GM12878 (cell line): Measurements from ENCODE around the gene CBLIF. TPM values are rescaled to one million over a fixed set of nuclear protein-coding genes. Genes with fewer than 3 reads are reported as not detected.

Experiments
- ATAC-seq: fragments of 200-7000 bp; cut with Tn5 transposase; 3 replicates; pipeline ENCODE4 v1.9.1; 2020; ENCODE audit warnings: mild to moderate bottlenecking, moderate library complexity
- Bru-seq: library from RNA; stranded (reverse); fragments of 400-500 nt; gene quantifications from one replicate; lab custom pipeline; 2021; lab: Mats Ljungman, UMichigan
- BruChase-seq, 2 experiments: library from RNA; stranded (reverse); fragments of 400-500 nt; gene quantifications; one replicate each; lab custom pipeline; 2021; lab: Mats Ljungman, UMichigan
- BruUV-seq: library from RNA; stranded (reverse); fragments of 400-500 nt; replicated peaks from 2 replicates; lab custom pipeline; 2021; lab: Mats Ljungman, UMichigan
- CTCF ChIA-PET: fragments of 300-600 bp; sonication (Branson Sonifier 250); formaldehyde crosslinking; extraction: SDS; loops from one replicate; lab custom pipeline; 2021; ENCODE audit warnings: inconsistent platforms; lab: Yijun Ruan, JAX
- POLR2A ChIA-PET: fragments of 350-600 bp; formaldehyde crosslinking; extraction: SDS; loops from one replicate; lab custom pipeline; 2021; ENCODE audit warnings: inconsistent platforms; lab: Charles Lee
- RAD21 ChIA-PET: fragments of 300-600 bp; sonication (Branson Sonifier 250); formaldehyde crosslinking; loops from one replicate; lab custom pipeline; 2023; ENCODE audit warnings: antibody characterized with exemption; ENCODE audit not compliant: unreplicated experiment; lab: Charles Lee
- SMC1A ChIA-PET: fragments of 300-600 bp; sonication (Branson Sonifier 250); formaldehyde crosslinking; loops from one replicate; lab custom pipeline; 2023; ENCODE audit not compliant: unreplicated experiment, uncharacterized antibody; lab: Charles Lee
- DNase-seq: peaks from one replicate; pipeline ENCODE4 v3.0.0-alpha.2; 2011; ENCODE audit warnings: low read depth, low spot score
- FAIRE-seq: peaks from 3 replicates; lab custom pipeline; 2011; peaks lifted over from hg19 to GRCh38; lab: Jason Lieb, UNC
- H2AFZ ChIP-seq: 2 replicates; pipeline ENCODE4 v1.6.0; 2011; ENCODE audit warnings: low read depth, low read length, control low read depth; ENCODE audit not compliant: control insufficient read depth
- H3K27ac ChIP-seq: 2 replicates; pipeline ENCODE4 v1.5.1; 2011; ENCODE audit warnings: control low read depth; ENCODE audit not compliant: control insufficient read depth, insufficient read depth
- H3K27me3 ChIP-seq, 2 experiments: replicated peaks in 1 of 2; 2 replicates each; pipeline versions ENCODE4 v1.6.0 to v1.6.1; 2011; ENCODE audit warnings: low read length in 1 of 2; ENCODE audit not compliant: control insufficient read depth in 2 of 2, insufficient read depth in 2 of 2
- H3K36me3 ChIP-seq, 2 experiments: 2 replicates each; pipeline ENCODE4 v1.5.1; 2011; ENCODE audit warnings: low read length in 1 of 2; ENCODE audit not compliant: control insufficient read depth in 2 of 2, insufficient read depth in 2 of 2
- H3K4me1 ChIP-seq: 2 replicates; pipeline ENCODE4 v1.6.1; 2011; ENCODE audit warnings: mild to moderate bottlenecking, low read length, moderate library complexity, mixed read lengths; ENCODE audit not compliant: control insufficient read depth, insufficient read depth
- H3K4me2 ChIP-seq: 2 replicates; pipeline ENCODE4 v1.6.0; 2011; ENCODE audit warnings: control low read depth; ENCODE audit not compliant: control insufficient read depth, insufficient read depth
- H3K4me3 ChIP-seq: fragments of 200-600 bp; sonication (generic); 2 replicates; pipeline ENCODE4 v1.5.1; 2016
- H3K79me2 ChIP-seq: 2 replicates; pipeline ENCODE4 v1.6.0; 2011; ENCODE audit warnings: low read length; ENCODE audit not compliant: control insufficient read depth, insufficient read depth
- H3K9ac ChIP-seq: 2 replicates; pipeline ENCODE4 v1.8.0; 2011; ENCODE audit warnings: low read length, control low read depth, mixed read lengths; ENCODE audit not compliant: control insufficient read depth, insufficient read depth
- H3K9me3 ChIP-seq: replicated peaks from 3 replicates; pipeline ENCODE4 v1.5.1; 2011; ENCODE audit warnings: mild to moderate bottlenecking, low read length; ENCODE audit not compliant: control insufficient read depth, insufficient read depth
- H4K20me1 ChIP-seq: 2 replicates; pipeline ENCODE4 v1.6.0; 2011; ENCODE audit not compliant: control insufficient read depth, insufficient read depth
- CREB1 ChIP-seq: IDR thresholded peaks from 2 replicates; pipeline ENCODE4 v1.6.1; 2012; ENCODE audit warnings: low read depth, mild to moderate bottlenecking, inconsistent platforms
- MEF2B ChIP-seq: fragments of 450-650 bp; IDR thresholded peaks from 2 replicates; pipeline ENCODE4 v1.6.1; 2018; ENCODE audit warnings: mild to moderate bottlenecking, moderate library complexity; ENCODE audit not compliant: partially characterized antibody, poor library complexity, severe bottlenecking
- RUNX3 ChIP-seq: IDR thresholded peaks from 2 replicates; pipeline ENCODE4 v1.6.1; 2012; ENCODE audit warnings: low read length, inconsistent platforms
- STAT3 ChIP-seq: IDR thresholded peaks from 2 replicates; pipeline ENCODE4 v1.6.1; 2011; ENCODE audit warnings: low read depth, low read length, improper control_type of control experiment
- WRNIP1 ChIP-seq: IDR thresholded peaks from 2 replicates; pipeline ENCODE4 v1.6.1; 2011; ENCODE audit warnings: low read depth, low read length, improper control_type of control experiment, borderline replicate concordance
- YY1 ChIP-seq: IDR thresholded peaks from 2 replicates; pipeline ENCODE4 v1.6.1; 2011; ENCODE audit warnings: low read depth, mild to moderate bottlenecking, low read length
- WGBS: methylation state at CpG from one replicate; pipeline ENCODE4 v1.1.6; 2016; ENCODE audit warnings: low lambda C conversion rate; ENCODE audit not compliant: insufficient replicate concordance, insufficient coverage; ENCODE audit errors: missing lambda C conversion rate; 5-methylcytosine and 5-hydroxymethylcytosine counted together
- in situ Hi-C: fragments of 300-500 bp; cut with MboI; formaldehyde crosslinking; loops from 9 replicates; pipeline ENCODE4 v1.14.3; 2018; ENCODE audit warnings: mixed read lengths
- intact Hi-C: fragments of 100-400 bp; cut with micrococcal nuclease; formaldehyde crosslinking; loops from one replicate; pipeline ENCODE4 v1.14.2; 2022; ENCODE audit not compliant: unreplicated experiment
- long read RNA-seq, 2 experiments: library from polyadenylated mRNA; unstranded; transcript quantifications; one replicate each; pipeline ENCODE4 v2.0.0, GENCODE V29; 2019 to 2020
- polyA minus RNA-seq, 3 experiments: library from RNA; depleted of rRNA, polyadenylated mRNA; stranded (reverse); fragments of >200 nt; gene quantifications; 2 replicates each; pipeline ENCODE4 v1.2.3, GENCODE V29; 2011
- polyA plus RNA-seq, 11 experiments: library from polyadenylated mRNA; depleted of rRNA in 4 of 11; unstranded in 6 of 11; stranded (reverse) in 5 of 11; fragments of >200 nt; fragmentation: Nextera tagmentation in 4 of 11; fragmentation: Illumina TruSeq in 1 of 11; extraction: Ambion mirVana in 4 of 11; extraction: Trizol in 1 of 11; gene quantifications; 1 replicate in 1 of 11; 2 replicates in 10 of 11; pipeline versions ENCODE4 v1.2.1 to v1.2.3, GENCODE V29; 2011 to 2016; ENCODE audit warnings: inconsistent platforms in 2 of 11, missing spikeins in 2 of 11, low read depth in 1 of 11
- total RNA-seq, 4 experiments: library from RNA; depleted of rRNA in 3 of 4; stranded (reverse); fragments of >200 nt in 3 of 4; fragmentation: Illumina TruSeq in 1 of 4; extraction: Trizol in 1 of 4; gene quantifications; 2 replicates each; pipeline versions ENCODE4 v1.2.1 to v1.2.3, GENCODE V29; 2013 to 2021
- TF ChIP-seq, protein P1 (sequence below): fragments of 450-650 bp; conservative IDR thresholded peaks from 2 replicates; pipeline ENCODE4 v1.6.1; 2017; ENCODE audit warnings: mild to moderate bottlenecking, moderate library complexity

CBLIF gene
- not detected in 2 replicates for total RNA-seq (2013; cell fraction: nucleolus; rRNA removed)
- total RNA-seq (2014; rRNA removed) (not detected in 2 replicates), total RNA-seq (2014; rRNA removed; fragmentation: Illumina TruSeq; extraction: Trizol) (not detected in 2 replicates), total RNA-seq (2021) (not detected in 2 replicates), polyA plus RNA-seq (2011; rRNA removed) (not detected in 2 replicates), polyA plus RNA-seq (2014; fragmentation: Illumina TruSeq; extraction: Trizol) (not detected in 2 replicates), polyA plus RNA-seq (2014; fragmentation: Nextera tagmentation; extraction: Ambion mirVana) (not detected), polyA plus RNA-seq (2014; rRNA removed) (not detected in 2 replicates), polyA plus RNA-seq (2016; fragmentation: Nextera tagmentation; extraction: Ambion mirVana) (not detected), polyA minus RNA-seq (2011; rRNA and poly(A)+ RNA removed) (not detected in 2 replicates), Bru-seq, nascent RNA (not detected), BruChase-seq, experiment 1, labeled RNA remaining after a 6-hour chase (not detected), BruChase-seq, experiment 2, labeled RNA remaining after a 2-hour chase (not detected)
- not detected for polyA plus RNA-seq (2011; ENCODE audit: low read depth)
- not detected in 2 replicates for polyA plus RNA-seq (2011; cell fraction: cytosol; rRNA removed)
- not detected in 2 replicates for polyA plus RNA-seq (2011; cell fraction: nucleus; rRNA removed)
- polyA plus RNA-seq (2012) = not detected in 2 replicates
- not detected in 2 replicates for polyA minus RNA-seq (2011; cell fraction: cytosol; rRNA and poly(A)+ RNA removed)
- not detected in 2 replicates for polyA minus RNA-seq (2011; cell fraction: nucleus; rRNA and poly(A)+ RNA removed)
- long read RNA-seq, experiment 1 = 0 reads
- long read RNA-seq, experiment 2 = 0 reads

GRCh38 chr11:59845399-59845798 is at the start of gene CBLIF:
TSS of gene CBLIF (minus strand) at chr11:59845499. CDS start at chr11:59845453, 46 bp downstream.
- no peaks in the 10 kb centered on the region for H3K79me2 ChIP-seq
- H4K20me1 ChIP-seq = no peaks in the 10 kb centered on the region
- in situ Hi-C loops = no loop called here
- no peaks in the 10 kb centered on the region; a peak in 1 of 4 replicates for H3K27me3 ChIP-seq
- DNase-seq (no peak), ATAC-seq (no peak)
- H3K9me3 ChIP-seq = no peaks in the 10 kb centered on the region
- BruUV-seq = no TSS peak
- H3K4me1 ChIP-seq = no peaks in the 10 kb centered on the region
- POLR2A ChIA-PET = no interaction called here
- H3K36me3 ChIP-seq = no peaks in the 10 kb centered on the region
- CTCF ChIA-PET = no interaction called here
- H2AFZ ChIP-seq = no peak within 1 kb of the TSS
- H3K4me3 ChIP-seq = no peak within 1 kb of the TSS
- intact Hi-C loops = no loop called here
- no peak within 1 kb of the TSS for H3K4me2 ChIP-seq
- SMC1A ChIA-PET = interaction anchor here (0.8 kb wide), 1 partner anchor 406 kb away, joined by 3 read pairs; no protein-coding TSS in a partner anchor
- H3K27ac ChIP-seq = no peak within 1 kb of the TSS
- RAD21 ChIA-PET = no interaction called here
- no peak within 1 kb of the TSS for H3K9ac ChIP-seq
- no peak for TF ChIP-seq MEF2B
- TF ChIP-seq, protein P1, sequence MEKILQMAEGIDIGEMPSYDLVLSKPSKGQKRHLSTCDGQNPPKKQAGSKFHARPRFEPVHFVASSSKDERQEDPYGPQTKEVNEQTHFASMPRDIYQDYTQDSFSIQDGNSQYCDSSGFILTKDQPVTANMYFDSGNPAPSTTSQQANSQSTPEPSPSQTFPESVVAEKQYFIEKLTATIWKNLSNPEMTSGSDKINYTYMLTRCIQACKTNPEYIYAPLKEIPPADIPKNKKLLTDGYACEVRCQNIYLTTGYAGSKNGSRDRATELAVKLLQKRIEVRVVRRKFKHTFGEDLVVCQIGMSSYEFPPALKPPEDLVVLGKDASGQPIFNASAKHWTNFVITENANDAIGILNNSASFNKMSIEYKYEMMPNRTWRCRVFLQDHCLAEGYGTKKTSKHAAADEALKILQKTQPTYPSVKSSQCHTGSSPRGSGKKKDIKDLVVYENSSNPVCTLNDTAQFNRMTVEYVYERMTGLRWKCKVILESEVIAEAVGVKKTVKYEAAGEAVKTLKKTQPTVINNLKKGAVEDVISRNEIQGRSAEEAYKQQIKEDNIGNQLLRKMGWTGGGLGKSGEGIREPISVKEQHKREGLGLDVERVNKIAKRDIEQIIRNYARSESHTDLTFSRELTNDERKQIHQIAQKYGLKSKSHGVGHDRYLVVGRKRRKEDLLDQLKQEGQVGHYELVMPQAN = no peak
- no peak for TF ChIP-seq CREB1
- no peak for TF ChIP-seq YY1
- no peak for TF ChIP-seq WRNIP1
- TF ChIP-seq STAT3 = no peak
- no peak for TF ChIP-seq RUNX3
- TF ChIP-seq, all 136 proteins: peak for 0
- 8% methylated on average over 4 of the region's 4 CpGs for WGBS
- no peak for FAIRE-seq
